Activated CD4-positive, alpha-beta T cell treated with anti-CD3 and anti-CD28 coated beads for 36 hours (primary cell): ENCODE measurements around the gene SLC16A8. TPM values are rescaled to one million over a fixed set of nuclear protein-coding genes. Genes with fewer than 3 reads are reported as not detected.
A peak's percentile ranks its signal among the peaks of the same experiment; 100 is the strongest.

Experiments
- ATAC-seq: fragments of 200-7000 bp; cut with Tn5 transposase; one replicate; pipeline ENCODE4 v1.10.0; 2021; ENCODE audit warnings: mild to moderate bottlenecking, moderate library complexity
- CTCF ChIA-PET: fragments of 350-600 bp; sonication (Branson Sonifier 250); formaldehyde crosslinking; loops from one replicate; lab custom pipeline; 2021; ENCODE audit warnings: antibody characterized with exemption; lab: Charles Lee
- POLR2A ChIA-PET: fragments of 350-600 bp; sonication (Branson Sonifier 250); formaldehyde crosslinking; loops from one replicate; lab custom pipeline; 2021; ENCODE audit warnings: antibody characterized with exemption, inconsistent platforms; lab: Charles Lee
- DNase-seq: peaks from one replicate; pipeline ENCODE4 v3.0.0-alpha.2; 2020
- H3K27ac Mint-ChIP-seq: one replicate; pipeline ENCODE4 v1.8.0; 2021; ENCODE audit warnings: mixed read lengths
- H3K27me3 Mint-ChIP-seq: one replicate; pipeline ENCODE4 v1.8.0; 2021; ENCODE audit warnings: mixed read lengths
- H3K36me3 Mint-ChIP-seq: one replicate; pipeline ENCODE4 v1.8.0; 2021; ENCODE audit warnings: low read depth, mixed read lengths
- H3K4me1 Mint-ChIP-seq: one replicate; pipeline ENCODE4 v1.8.0; 2021; ENCODE audit warnings: mixed read lengths
- H3K4me3 Mint-ChIP-seq: one replicate; pipeline ENCODE4 v1.8.0; 2021; ENCODE audit warnings: mild to moderate bottlenecking, moderate library complexity, mixed read lengths
- H3K9me3 Mint-ChIP-seq: one replicate; pipeline ENCODE4 v1.8.0; 2021; ENCODE audit warnings: low read depth, mixed read lengths
- intact Hi-C, 2 experiments: fragments of 100-400 bp; cut with DNase I in 1 of 2; cut with micrococcal nuclease in 1 of 2; formaldehyde crosslinking; loops; one replicate each; pipeline versions ENCODE4 v1.14.2 to v1.15.1; 2022 to 2024; cut with DNase I, micrococcal nuclease
- total RNA-seq, 2 experiments: library from RNA; stranded (reverse); gene quantifications; one replicate each; pipeline ENCODE4 v1.2.3, GENCODE V29; 2021

The SLC16A8 gene
- total RNA-seq, 2 experiments from 2014 or later: not detected

- Mint-ChIP-seq H3K27ac (no peak overlapping the region), H3K4me3 (no peak overlapping the region), H3K36me3 (peaks cover 4% of the 10 kb centered on the region), H3K4me1 (no peaks in the 10 kb centered on the region), H3K27me3 (no peaks in the 10 kb centered on the region), H3K9me3 (no peaks in the 10 kb centered on the region)
- DNase-seq (no peak), ATAC-seq (no peak)
- intact Hi-C loops: no loop called here
- ChIA-PET CTCF (interaction anchor here (0.5 to 0.6 kb wide), 3 partner anchors 178 to 459 kb away, joined by 3 to 4 read pairs (median 3); no protein-coding TSS in a partner anchor), POLR2A (no interaction called here)
These were observed 27.2 kb upstream of the SLC16A8 start for GRCh38 chr22:38110863-38111852.

- POLR2A ChIA-PET: no interaction called here
- no peak for DNase-seq
- H3K36me3 Mint-ChIP-seq: peaks cover 4% of the 10 kb centered on the region
- ATAC-seq: no peak
- no peak within 1 kb of the TSS for H3K27ac Mint-ChIP-seq
- H3K9me3 Mint-ChIP-seq: no peaks in the 10 kb centered on the region
- no peaks in the 10 kb centered on the region for H3K4me1 Mint-ChIP-seq
- intact Hi-C loops: no loop called here
- peak within 1 kb of the TSS; percentile 32 for H3K4me3 Mint-ChIP-seq
- no peaks in the 10 kb centered on the region for H3K27me3 Mint-ChIP-seq
- CTCF ChIA-PET: interaction anchor here (0.5 kb wide), 1 partner anchor 458 kb away, joined by 3 read pairs; no protein-coding TSS in a partner anchor
These were observed 26.3 kb upstream of the SLC16A8 start, which contains the start of gene BAIAP2L2 for GRCh38 chr22:38110008-38110862. BAIAP2L2 (minus strand) TSS chr22:38110684; CDS start chr22:38110525, 159 bp downstream.

- intact Hi-C loops: no loop called here
- CTCF ChIA-PET: interaction anchor here (0.6 kb wide), 1 partner anchor 72 kb away, joined by 4 read pairs; no protein-coding TSS in a partner anchor
- no peak overlapping the region for H3K27ac Mint-ChIP-seq
- no peaks in the 10 kb centered on the region for H3K9me3 Mint-ChIP-seq
- H3K27me3 Mint-ChIP-seq: no peaks in the 10 kb centered on the region
- H3K4me1 Mint-ChIP-seq: peaks cover 4% of the 10 kb centered on the region
- ATAC-seq (peak; percentile 31), DNase-seq (no peak)
- peak overlapping the region; percentile 32 for H3K4me3 Mint-ChIP-seq
- H3K36me3 Mint-ChIP-seq: peaks cover 4% of the 10 kb centered on the region
- POLR2A ChIA-PET: no interaction called here
These were observed 25.5 kb upstream of the SLC16A8 start for GRCh38 chr22:38109371-38110001.

- ChIA-PET POLR2A (no interaction called here), CTCF (interaction anchor here (0.6 kb wide), 1 partner anchor 71 kb away, joined by 4 read pairs; no protein-coding TSS in a partner anchor)
- Mint-ChIP-seq H3K9me3 (no peaks in the 10 kb centered on the region), H3K27me3 (no peaks in the 10 kb centered on the region), H3K27ac (no peak overlapping the region), H3K4me1 (peaks cover 4% of the 10 kb centered on the region), H3K4me3 (no peak overlapping the region), H3K36me3 (peaks cover 2% of the 10 kb centered on the region)
- DNase-seq (no peak), ATAC-seq (peak; percentile 17)
- intact Hi-C loops: no loop called here
These were observed 24.8 kb upstream of the SLC16A8 start for GRCh38 chr22:38108561-38109319.

- H3K4me3 Mint-ChIP-seq: no peak overlapping the region
- ATAC-seq: no peak
- no peaks in the 10 kb centered on the region for H3K9me3 Mint-ChIP-seq
- intact Hi-C loops: no loop called here
- ChIA-PET CTCF (no interaction called here), POLR2A (no interaction called here)
- no peak for DNase-seq
- H3K36me3 Mint-ChIP-seq: no peaks in the 10 kb centered on the region
- no peaks in the 10 kb centered on the region for H3K27me3 Mint-ChIP-seq
- H3K4me1 Mint-ChIP-seq: peaks cover 4% of the 10 kb centered on the region
- H3K27ac Mint-ChIP-seq: no peak overlapping the region
These were observed 23.9 kb upstream of the SLC16A8 start for GRCh38 chr22:38107692-38108515.

- intact Hi-C loops: no loop called here
- ATAC-seq (no peak), DNase-seq (no peak)
- CTCF ChIA-PET: interaction anchor here (0.6 to 0.9 kb wide), 2 partner anchors 23 to 55 kb away, joined by 3 to 4 read pairs; no protein-coding TSS in a partner anchor
- Mint-ChIP-seq H3K4me1 (peaks cover 4% of the 10 kb centered on the region), H3K4me3 (no peak overlapping the region), H3K36me3 (no peaks in the 10 kb centered on the region), H3K27me3 (no peaks in the 10 kb centered on the region), H3K27ac (no peak overlapping the region), H3K9me3 (no peaks in the 10 kb centered on the region)
- POLR2A ChIA-PET: no interaction called here
These were observed 23.0 kb upstream of the SLC16A8 start for GRCh38 chr22:38106814-38107578.

- H3K4me1 Mint-ChIP-seq: peaks cover 4% of the 10 kb centered on the region
- no peaks in the 10 kb centered on the region for H3K27me3 Mint-ChIP-seq
- ATAC-seq (no peak), DNase-seq (no peak)
- POLR2A ChIA-PET: no interaction called here
- no peaks in the 10 kb centered on the region for H3K9me3 Mint-ChIP-seq
- no peak overlapping the region for H3K4me3 Mint-ChIP-seq
- H3K27ac Mint-ChIP-seq: no peak overlapping the region
- H3K36me3 Mint-ChIP-seq: no peaks in the 10 kb centered on the region
- CTCF ChIA-PET: interaction anchor here (0.6 to 2.0 kb wide), 3 partner anchors 34 to 1727 kb away, joined by 3 to 11 read pairs (median 4); no protein-coding TSS in a partner anchor
- intact Hi-C loops: loop anchor here in 1 of 2 experiments (1.0 kb wide), 1 partner anchor 52 kb away; no protein-coding TSS in a partner anchor
These were observed 20.1 kb upstream of the SLC16A8 start for GRCh38 chr22:38104084-38104483.

GRCh38 chr22:38103641-38104040 is 19.7 kb upstream of the SLC16A8 start:
- no peak overlapping the region for H3K4me3 Mint-ChIP-seq
- DNase-seq (no peak), ATAC-seq (no peak)
- POLR2A ChIA-PET: no interaction called here
- no peak overlapping the region for H3K27ac Mint-ChIP-seq
- CTCF ChIA-PET: interaction anchor here (0.6 to 2.0 kb wide), 2 partner anchors 52 to 1728 kb away, joined by 4 to 11 read pairs; no protein-coding TSS in a partner anchor
- no peaks in the 10 kb centered on the region for H3K36me3 Mint-ChIP-seq
- peaks cover 4% of the 10 kb centered on the region for H3K4me1 Mint-ChIP-seq
- no peaks in the 10 kb centered on the region for H3K9me3 Mint-ChIP-seq
- no peaks in the 10 kb centered on the region for H3K27me3 Mint-ChIP-seq
- intact Hi-C loops: loop anchor here in 1 of 2 experiments (1.0 kb wide), 1 partner anchor 51 kb away; no protein-coding TSS in a partner anchor
